Activated effector memory CD4-positive, alpha-beta T cell treated with anti-CD3 and anti-CD28 coated beads, Interleukin-2, amount 50 U/mL, for 16 hours (primary cell): ENCODE results near the gene SHANK3.

Source experiments
- DNase-seq: peaks from one replicate; pipeline ENCODE4 v3.0.0-alpha.2; 2020

The SHANK3 gene

DNA sequence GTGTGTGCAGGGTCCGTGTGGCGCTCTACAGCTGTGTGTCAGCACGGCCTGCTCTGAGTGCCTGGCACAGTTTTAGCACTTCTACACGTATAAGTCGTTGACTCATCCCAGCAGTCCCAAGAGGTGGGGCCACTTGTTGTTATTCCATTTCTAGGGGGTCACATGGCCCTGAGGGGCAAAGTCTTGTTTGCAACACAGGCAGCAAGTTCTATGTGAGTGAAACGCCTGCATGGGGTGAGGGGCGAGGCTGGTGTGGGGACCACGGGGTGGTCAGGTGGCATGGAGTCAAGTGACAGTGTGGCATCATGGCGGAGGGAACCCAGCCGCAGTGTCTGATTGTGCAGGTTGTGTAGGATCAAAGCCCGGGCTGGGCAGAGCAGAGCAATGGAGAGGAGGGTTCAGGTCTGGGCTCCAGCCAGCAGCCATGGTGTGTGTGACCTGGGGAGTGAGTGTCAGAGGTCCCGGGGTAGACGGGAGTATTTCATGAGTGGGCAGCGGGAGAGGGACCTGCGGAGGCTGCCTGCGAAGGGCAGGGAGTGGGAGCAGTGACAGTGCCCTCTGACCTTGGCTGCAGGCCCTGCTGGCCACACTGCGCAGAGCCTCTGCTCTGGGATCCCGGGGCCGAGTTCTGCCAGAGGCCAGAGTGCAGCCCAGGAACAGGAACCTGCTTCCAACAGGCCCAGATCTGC is 27.9 kb downstream of the SHANK3 start:
- DNase-seq = no peak

DNA sequence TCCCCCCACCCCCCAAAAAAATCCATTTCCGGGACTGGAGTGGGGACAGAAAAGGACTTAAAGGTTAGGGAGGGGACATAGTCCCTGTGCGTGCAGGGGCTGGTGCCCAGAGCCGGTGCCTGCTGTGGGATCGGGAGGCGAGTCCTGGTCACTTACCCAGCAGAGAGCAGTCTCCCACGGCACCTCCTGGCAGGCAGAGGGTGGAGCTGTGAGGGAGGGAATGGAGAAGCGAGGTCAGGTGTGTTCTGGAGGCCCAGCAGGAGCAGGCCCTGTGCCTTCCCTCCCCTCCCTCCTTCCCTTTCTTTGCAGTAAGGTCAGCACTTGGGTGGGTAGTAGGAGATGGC is 28.4 kb downstream of the SHANK3 start:
- DNase-seq = no peak

- DNase-seq = no peak
These were observed 29.0 kb downstream of the SHANK3 start for GRCh38 chr22:50701428-50702154.

DNA sequence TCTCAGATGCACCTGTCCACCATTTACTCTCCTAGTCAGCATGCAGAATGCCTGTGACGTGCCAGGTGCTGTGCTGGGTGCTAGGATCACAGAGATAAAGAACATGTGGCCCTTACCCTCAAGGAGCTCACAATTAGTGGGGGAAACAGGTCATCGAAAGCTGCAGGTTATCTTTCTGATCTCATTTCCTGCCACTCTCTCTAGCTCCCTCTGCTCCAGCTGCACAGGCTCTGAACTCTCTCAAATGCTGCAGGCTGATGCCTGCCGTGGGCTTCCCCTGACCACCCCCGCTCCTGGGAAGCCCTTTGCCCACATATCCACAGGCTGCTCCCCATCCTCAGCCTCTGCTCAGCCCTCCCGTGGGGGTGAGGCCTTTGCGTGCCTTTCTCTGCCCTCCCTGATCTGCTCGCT is 29.6 kb downstream of the SHANK3 start:
- DNase-seq = no peak

GRCh38 chr22:50702821-50703725 is 30.4 kb downstream of the SHANK3 start:
- DNase-seq = no peak

GRCh38 chr22:50703726-50704509 is 31.3 kb downstream of the SHANK3 start:
- DNase-seq = no peak

DNA sequence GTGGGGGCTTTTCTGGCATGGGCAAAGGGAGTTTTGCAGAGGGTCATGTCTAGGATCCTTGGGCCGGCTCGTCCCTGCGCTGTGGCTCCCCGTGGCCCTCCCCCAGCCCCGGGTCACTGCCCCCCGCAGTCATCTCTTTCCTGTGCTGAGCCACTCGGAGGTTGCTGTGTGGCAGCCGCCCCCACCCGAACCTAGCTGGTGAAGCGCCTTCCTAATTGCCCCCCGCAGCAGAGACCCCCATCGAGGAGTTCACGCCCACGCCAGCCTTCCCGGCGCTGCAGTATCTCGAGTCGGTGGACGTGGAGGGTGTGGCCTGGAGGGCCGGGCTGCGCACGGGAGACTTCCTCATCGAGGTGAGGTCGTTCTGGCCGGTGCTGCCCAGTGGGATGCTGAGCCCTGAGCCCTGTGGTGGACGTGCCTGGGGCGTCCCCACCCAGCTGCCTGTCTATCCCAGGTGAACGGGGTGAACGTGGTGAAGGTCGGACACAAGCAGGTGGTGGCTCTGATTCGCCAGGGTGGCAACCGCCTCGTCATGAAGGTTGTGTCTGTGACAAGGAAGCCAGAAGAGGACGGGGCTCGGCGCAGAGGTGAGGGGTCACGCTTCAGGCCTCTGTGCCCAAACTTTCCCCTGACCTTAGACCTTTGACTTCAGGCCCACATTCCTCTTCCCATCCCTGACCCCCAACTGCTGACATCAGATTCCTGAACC is 32.0 kb downstream of the SHANK3 start:
- no peak for DNase-seq

GRCh38 chr22:50705219-50705691 is 32.6 kb downstream of the SHANK3 start:
- DNase-seq = no peak

DNA sequence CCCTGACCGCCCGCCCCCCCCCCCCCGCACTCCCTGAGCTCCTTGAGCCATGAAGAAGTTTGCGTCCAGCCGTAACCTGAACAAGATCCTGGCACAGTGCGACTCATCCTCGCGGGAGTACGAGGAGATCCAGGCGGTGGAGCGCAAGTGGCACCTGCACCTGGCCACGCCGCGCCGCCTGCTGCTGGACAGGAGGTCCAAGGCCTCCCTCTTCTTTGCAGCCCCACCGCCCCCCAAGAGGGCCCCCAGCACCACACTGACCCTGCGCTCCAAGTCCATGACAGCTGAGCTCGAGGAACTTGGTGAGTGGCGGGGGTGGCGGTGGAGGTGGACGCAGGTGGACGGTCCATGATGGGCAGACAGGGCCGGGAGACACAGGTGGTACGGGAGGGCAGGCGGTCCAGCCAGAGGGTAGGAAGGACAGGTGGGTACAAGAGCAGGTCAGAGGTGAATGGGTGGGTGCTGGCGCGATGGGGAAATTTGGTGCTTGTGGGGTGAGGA is 33.3 kb downstream of the SHANK3 start:
- no peak for DNase-seq

- DNase-seq = no peak
These were observed 34.0 kb downstream of the SHANK3 start for GRCh38 chr22:50706481-50707125.

DNA sequence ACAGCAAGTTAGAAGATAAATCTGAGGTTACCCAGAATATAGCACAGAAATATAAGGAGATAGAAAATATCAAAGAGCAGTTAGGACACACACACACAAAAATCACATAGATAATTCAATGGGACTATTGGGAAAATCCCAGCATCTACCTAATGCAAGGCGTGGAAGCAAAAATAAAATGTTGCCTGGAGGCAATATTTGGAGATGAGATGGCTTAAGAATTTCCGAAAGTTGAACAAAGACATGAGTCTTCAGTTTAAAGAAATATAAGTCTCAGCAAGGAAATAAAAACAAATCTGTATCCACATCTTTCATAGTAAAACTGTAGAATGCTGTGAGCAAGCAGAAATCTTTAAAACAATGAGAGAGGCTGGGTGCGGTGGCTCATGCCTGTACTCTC is 35.9 kb downstream of the SHANK3 start:
- no peak for DNase-seq

DNA sequence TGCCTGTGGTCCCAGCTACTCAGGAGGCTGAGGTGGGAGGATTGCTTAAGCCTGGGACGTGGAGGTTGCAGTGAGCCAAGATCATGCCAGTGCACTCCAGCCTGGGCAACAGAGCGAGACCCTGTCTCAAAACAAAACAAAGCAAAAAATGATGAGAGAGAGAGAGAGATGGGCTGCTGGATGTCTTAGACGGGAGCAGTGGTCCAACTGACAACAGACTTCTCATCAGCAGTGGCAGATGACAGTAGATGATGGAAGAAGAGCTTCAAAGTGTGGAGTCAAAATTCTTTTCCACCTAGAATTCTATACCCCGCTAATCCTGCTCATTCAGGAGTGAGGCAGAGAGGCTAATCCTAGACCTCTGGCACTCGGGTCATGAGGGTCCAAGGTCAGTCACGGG is 36.4 kb downstream of the SHANK3 start:
- no peak for DNase-seq

- DNase-seq = no peak
These were observed 37.6 kb downstream of the SHANK3 start for GRCh38 chr22:50710221-50710620.

DNA sequence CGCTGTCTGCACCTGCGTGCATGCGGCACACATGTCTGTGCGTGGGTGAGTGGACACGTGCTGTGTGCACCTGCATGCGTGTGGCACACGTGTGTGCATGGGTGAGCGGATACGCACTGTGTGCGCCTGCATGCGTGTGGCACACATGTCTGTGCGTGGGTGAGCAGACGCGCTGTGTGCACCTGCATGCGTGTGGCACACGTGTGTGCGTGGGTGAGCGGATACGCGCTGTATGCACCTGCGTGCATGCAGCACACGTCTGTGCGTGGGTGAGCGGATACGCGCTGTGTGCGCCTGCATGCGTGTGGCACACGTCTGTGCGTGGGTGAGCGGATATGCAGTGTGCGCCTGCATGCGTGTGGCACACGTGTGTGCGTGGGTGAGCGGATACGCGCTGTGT is 38.3 kb downstream of the SHANK3 start:
- no peak for DNase-seq

GRCh38 chr22:50711446-50712340 is 39.1 kb downstream of the SHANK3 start:
- no peak for DNase-seq

DNA sequence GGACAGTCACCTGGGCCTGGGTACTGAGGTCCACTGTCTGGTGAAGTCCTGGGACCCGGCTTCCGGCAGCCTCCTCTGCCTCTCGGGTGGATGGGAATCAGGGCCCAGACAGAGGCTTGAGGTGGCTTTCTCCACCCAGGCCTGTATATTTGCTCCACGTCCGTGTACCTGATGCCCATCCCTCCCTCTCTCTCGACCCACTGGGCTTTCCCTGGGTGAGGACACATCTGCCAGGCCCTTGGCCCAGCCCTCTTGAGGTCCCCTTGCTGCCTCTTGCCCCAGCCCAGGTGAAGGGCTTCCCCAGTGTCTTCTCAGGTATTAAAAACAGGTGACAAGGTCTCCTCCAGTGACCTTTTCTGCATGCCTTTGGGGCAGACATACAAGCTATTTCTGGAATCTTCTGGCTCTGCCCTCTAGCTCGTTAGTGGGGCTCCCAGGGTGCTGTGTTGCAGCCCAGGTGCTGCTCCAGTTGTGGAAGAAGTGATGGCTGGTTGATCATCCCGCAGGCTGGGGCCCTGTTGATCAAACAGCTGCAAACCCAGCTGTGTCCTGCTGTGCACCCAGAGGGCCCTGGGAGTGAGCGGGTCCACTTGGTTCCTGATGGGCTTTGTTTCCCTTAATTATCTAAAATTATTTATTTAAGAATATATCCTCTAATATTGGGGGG is 39.9 kb downstream of the SHANK3 start:
- no peak for DNase-seq

- DNase-seq = no peak
These were observed 40.4 kb downstream of the SHANK3 start for GRCh38 chr22:50713008-50713385.

DNA sequence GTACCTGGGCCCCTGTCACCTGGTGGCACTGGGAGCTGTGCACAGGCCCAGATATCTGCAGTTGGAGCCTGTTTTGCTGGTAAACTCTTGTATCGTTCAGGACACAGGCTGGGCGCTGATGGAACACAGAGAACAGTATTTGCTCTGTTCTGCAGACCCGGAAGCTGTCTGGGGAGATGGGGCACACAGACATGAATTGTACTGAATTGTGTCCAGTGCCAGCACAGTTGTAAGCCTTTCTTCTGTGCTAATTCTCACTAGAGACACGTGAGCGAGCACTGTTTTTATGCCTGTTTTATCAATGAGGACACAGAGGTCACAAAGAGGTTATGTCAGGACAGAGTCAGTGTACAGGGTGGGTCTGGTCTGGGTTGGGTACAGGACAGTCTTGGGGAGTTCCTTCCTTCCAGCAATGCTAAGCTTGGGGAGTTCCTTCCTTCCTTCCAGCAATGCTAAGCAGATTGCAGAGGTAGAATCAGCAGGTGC is 41.0 kb downstream of the SHANK3 start:
- DNase-seq = no peak

GRCh38 chr22:50714150-50714549 is 41.5 kb downstream of the SHANK3 start:
- DNase-seq = no peak
